Amniotic stem cell (primary cell): ENCODE data around the gene IFT81.
"Not testable (repeated sequence)": the region's sequence is repeated elsewhere in the genome, so short reads cannot be mapped to it uniquely, and the experiment has no call there.

ENCODE experiments used
- DNase-seq: peaks from one replicate; lab custom pipeline; 2025; lab: John Stamatoyannopoulos, UW

IFT81 gene

GRCh38 chr12:110108309-110109036 is 15.7 kb upstream of the IFT81 start:
- no peak for DNase-seq

GRCh38 chr12:110109037-110109836 is 14.9 kb upstream of the IFT81 start:
- DNase-seq, result peak; percentile 93

DNA sequence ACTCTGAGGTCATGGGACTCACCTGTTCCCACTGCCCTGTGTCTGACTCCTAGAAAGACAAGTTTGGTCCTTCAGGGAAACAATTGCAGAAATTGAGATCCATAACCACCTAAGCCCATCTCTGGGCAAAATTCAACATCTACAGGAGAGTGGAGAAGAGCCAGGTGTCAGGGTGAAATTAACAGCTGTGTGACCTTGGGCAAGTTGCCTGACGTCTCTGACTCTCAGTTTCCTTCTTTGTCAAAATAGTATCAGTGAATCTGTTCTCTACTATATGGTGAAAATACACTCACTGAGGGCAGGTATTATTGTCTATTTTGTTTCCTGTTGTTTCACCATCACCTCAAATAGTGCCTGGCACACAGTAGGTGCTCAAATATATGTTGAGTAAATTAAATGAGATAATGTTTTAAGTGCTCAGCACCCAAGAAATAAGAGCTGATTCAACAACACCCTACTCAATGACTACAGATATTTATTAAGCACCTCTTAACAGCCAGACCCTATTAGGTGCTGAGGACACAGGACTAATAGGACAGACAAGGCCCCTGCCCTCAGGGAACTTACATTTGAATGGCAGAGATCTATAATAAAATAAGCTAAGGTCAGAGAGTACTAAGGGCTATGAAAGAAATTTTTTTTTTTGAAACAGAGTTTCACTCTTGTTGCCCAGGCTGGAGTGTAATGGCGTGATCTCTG is 14.2 kb upstream of the IFT81 start:
- DNase-seq, result no peak

DNA sequence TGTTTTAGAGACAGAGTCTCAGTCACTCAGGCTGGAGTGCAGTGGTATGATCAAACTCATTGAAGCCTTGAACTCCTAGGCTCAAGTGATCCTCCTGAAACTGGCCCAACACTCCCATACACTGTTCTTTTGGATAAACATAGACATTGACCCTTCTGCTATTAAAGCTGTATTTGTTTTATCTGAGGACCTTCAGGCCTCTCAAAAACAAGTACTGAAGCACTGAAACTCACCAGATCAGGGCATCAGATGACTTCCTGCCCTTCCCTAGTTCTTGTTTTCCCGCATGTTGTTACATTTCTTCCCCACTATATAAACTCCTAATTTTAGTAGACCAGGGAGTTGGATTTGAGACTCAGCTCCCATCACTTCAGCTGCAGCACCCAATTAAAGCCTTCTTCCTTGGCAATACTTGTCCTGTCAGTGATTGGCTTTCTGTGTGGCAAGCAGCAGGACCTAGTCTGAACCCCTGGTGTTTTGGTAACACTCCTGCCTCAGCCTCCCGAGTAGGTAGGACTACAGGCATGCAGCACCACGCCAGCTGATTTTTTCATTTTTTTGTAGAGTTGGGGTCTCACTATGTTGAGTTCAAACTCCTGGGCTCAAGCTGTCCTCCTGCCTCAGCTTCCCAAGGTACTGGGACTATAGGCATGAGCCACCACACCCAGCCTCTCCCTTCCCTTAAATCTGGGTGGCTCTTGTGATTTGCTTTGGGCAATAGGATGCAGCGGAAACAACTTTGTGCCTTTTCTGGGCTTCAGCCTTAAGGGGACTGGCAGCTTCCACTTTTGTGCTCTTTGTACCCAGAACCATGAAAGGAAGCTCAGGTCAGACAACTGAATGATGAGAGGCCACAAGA is 12.5 kb upstream of the IFT81 start:
- DNase-seq, result no peak

DNA sequence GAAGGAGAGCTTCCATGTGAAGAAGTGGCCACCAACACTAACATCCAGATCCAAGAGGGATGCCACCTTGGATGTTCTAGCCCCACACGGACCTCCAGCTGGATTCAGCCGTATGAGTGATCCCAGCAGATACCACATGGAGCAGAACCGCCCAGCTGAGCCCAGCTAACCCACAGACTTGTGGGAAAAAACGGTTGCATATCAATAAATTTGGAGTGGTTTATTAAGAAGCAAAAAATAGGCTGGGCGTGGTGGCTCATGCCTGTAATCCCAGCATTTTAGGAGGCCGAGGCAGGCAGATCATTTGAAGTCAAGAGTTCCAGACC is 11.9 kb upstream of the IFT81 start:
- no peak for DNase-seq

DNA sequence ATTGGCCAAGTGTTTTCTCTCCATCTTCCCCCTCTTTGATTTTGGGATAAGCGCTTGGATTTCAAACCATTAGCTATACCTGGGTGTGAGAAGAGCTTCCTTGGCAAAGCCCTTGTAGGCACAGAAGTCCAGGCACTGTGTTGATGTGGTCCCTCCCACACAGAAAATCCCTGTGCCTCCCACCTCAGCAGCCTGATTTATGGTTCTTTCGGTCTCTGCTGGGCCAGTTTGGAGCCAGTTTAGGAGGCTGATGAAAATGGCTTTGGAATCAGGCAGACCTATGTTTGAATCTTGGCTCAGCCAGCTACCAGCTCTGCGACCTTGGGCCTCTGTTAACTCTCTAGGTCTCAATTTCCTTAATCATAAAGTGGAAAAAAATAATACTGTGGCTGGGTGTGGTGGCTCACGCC is 9.6 kb upstream of the IFT81 start:
- no peak for DNase-seq

- no peak for DNase-seq
These were observed 8.5 kb upstream of the IFT81 start for GRCh38 chr12:110115675-110116074.

GRCh38 chr12:110116623-110117022 is 7.5 kb upstream of the IFT81 start:
- no peak for DNase-seq

DNA sequence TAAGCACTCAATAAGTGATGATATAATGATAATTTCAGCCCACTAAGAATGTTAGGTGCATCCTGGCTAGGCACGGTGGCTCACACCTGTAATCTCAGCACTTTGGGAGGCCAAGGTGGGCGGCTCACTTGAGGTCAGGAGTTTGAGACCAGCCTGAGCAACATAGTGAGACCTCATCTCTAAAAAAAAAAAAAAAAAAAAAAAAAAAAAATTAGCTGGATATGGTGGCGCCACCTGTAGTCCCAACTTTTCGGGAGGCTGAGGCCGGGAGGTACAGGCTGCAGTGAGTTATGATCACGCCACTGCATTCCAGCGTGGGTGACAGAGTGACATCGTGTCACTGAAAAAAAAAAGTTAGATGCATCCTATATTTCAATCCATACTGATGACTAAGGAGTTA is 6.9 kb upstream of the IFT81 start:
- DNase-seq, result not testable (repeated sequence)

DNA sequence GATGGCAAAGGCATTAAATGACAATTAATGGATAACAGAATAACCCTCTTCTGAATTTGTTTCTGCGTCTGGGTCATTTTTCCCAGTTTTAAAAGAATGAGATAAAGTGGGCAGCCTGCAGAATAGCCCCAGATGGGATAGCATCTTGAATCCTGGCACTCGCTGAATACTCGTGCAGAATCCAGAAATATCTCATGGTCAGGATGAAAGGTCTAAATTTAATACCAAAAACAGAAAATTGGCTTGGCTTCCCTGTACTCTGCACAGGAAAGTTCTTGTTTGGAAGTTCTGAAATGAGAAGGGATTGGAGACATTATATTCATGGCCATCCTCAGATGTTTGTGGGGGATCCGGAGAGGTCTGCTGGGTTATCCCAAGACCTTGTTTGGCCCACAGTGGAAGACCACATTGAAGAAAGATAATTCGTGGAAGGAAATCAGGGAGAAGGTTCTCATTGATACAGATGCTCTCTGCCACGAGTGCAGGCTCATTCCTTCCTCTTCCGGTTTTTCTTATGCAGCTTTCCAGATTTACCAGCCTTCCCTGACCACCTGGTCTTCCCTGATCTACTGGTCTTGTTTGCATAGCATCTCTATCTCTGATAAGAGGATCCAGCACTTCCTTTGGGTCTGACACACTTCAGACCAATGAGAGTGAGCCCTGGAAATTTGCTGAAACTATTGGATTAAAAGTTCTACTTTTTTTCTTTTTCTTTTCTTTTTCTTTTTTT is 6.0 kb upstream of the IFT81 start:
- no peak for DNase-seq

GRCh38 chr12:110122929-110123328 is 1.2 kb upstream of the IFT81 start:
- no peak for DNase-seq

- DNase-seq, result no peak
These were observed 263 bp upstream of the IFT81 start for GRCh38 chr12:110123919-110124268.

DNA sequence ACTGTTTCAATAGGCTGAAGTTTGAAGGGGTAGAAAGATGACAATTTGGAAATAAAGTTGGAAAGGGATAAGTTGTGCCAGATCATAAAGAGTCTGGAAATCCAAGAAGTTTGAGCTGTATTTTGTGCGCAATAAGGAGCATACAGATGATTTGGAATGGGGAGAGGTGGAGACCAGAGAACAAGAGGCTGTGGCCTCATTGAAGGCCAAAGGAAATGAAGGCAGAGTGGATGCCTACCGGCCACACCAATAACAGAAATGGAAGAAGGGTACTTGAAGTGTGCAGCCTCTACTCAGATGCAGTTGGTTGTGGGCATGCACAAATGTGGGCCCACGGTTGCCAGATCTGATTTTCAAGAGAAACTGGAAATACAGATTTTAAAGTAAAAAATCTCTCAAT is 2.4 kb downstream of the IFT81 start:
- DNase-seq, result no peak

GRCh38 chr12:110134691-110135411 is 10.7 kb downstream of the IFT81 start:
- DNase-seq, result peak; percentile 13

DNA sequence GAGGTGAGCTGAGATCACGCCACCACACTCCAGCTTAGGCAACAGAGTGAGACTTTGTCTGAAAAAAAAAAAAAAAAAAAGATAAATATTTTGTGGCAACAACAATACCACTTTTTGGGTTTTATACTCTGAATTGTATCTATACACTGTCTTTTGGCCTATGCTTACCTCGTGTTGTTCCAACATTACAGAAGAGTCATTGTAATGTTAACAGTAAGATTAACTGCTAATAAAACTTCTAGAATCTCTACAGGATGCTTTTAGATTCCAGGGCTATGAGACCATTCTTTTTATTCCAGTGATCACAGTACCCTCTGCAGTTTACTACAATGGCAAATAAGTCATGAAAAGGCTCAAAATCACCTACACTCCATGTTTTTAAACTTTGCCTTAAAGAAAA is 11.6 kb downstream of the IFT81 start:
- DNase-seq, result no peak

DNA sequence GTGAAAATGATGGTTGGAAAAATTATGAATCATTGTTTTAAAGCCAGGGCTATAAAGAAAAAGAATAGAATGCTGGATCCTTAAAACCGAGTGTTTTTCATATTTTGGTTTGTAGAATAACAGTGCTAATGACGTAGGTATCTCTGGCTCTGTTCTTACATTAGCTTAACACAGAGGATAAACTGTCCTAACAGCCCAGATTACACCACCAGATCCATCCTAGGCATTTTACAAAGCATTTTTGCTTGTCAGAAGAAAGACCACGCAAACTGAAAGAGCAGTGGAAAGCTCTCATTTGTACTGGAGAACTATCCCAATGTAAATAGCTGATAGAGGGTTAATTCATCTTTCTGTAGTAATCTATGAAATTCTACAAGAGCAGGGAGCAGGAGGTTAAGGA is 13.6 kb downstream of the IFT81 start:
- no peak for DNase-seq

DNA sequence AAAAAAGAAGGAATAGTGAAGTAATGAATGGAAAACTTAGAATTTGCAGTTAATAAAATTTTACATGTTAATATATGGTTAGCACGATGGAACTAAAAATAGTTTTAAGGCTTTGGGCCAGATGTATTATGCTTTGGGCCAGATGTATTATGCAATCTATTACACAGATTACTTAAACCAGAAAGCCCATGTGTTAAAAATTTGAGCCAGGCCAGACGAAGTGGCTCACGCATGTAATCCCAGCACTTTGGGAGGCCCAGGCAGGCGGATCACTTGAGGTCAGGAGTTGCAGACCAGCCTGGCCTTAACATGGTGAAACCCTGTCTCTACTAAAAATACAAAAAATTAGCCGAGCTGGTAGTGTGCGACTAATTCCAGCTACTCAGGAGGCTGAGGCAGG is 17.2 kb downstream of the IFT81 start:
- DNase-seq, result no peak

- no peak for DNase-seq
These were observed 22.8 kb downstream of the IFT81 start for GRCh38 chr12:110146986-110147385.

DNA sequence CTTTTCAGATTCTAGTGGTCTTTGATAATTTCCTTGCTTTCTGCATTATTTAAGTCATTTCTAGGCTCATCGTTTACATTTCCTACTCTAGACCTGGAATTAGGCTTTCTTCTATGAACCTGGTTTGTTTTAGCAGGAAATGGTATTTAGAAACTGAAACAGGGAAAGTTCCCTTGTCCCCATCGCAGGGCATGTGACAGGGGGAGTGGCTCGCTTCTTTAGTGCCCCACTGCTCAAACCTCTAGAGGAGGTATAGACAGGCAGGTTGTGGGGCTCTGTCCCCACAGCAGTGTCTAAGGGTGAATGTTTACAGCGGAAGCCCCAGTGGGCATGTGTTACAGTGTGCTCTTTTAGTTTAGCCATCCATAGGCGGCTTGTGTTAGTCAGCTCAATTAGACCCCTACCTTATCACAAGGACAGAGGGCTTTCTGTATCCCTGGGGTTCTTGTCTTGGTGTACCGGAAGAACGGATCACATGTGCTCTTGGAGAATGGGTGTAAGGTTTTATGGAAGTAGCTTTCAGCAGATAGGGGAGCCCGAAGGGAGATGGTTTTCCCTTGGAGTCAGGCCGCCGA is 25.0 kb downstream of the IFT81 start:
- no peak for DNase-seq

- DNase-seq, result no peak
These were observed 32.6 kb downstream of the IFT81 start for GRCh38 chr12:110156766-110157165.

DNA sequence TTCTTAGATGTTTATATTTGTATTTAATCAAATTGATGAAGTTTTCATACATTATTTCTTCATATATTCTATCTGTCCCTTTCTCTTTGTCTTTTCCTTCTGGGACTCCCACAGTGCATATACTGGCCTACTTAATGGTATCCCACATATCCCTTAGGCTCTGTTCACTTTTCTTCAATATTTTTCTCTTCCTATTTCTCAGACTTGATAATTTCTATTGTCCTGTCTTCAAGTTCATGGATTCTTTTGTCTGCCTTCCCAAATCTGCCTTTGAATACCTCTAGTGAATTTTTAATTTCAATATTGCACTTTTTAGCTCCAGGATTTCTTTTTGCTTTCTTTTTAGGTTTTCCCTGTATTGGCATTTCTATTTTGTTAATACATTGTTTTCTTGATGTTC is 33.4 kb downstream of the IFT81 start:
- DNase-seq, result no peak
